HUDEP-2 (cell line): ENCODE results near the gene CPSF3.
A peak's percentile ranks its signal among the peaks of the same experiment; 100 is the strongest.

Experiments used
- DNase-seq, 76 experiments: peaks; one replicate each; lab custom pipeline; 2025; ENCODE audit not compliant: unreplicated experiment in 76 of 76; lab: John Stamatoyannopoulos, UW

Gene CPSF3

DNA sequence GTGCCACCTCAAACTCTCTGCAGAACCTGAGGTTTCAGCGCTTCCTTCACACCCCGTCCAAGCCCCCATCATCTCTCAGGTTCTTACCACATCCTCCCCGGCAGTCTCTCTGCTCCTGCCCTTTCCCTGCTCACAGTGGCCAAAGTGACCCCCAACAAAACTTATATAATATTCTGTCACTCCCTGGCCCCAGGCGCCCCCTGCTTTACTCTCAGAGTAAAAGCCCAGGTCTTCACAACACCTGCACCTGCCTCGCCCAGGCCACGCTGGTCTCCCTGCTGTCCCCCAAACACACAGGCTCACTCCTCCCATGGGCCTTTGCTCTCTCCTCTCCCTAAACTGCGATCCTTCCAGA lies 6.5 kb upstream of the CPSF3 start:
- no peak for DNase-seq

DNA sequence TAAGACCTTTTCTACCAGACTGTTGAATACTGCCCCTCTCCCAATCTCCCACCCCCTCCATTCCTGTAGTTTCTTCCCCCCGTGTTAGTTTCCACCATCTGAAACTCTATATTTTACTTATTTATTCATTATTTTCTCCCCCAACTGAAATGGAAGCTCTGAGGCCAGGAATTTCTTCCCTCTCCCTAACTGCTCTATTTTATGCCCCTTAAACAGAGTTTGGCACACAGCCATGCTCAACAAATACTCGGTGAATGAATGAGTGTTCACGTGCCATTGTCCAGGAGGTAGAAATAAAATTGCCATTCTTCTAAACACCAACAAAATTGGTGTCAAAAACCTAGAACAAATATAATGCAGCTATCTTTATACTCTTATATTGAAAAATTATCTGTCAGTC lies 5.7 kb upstream of the CPSF3 start:
- no peak for DNase-seq

GRCh38 chr2:9418746-9419145 lies 4.7 kb upstream of the CPSF3 start:
- no peak for DNase-seq

GRCh38 chr2:9419541-9419940 lies 3.9 kb upstream of the CPSF3 start:
- DNase-seq: no peak

GRCh38 chr2:9420495-9420894 lies 3.0 kb upstream of the CPSF3 start:
- no peak for DNase-seq

DNA sequence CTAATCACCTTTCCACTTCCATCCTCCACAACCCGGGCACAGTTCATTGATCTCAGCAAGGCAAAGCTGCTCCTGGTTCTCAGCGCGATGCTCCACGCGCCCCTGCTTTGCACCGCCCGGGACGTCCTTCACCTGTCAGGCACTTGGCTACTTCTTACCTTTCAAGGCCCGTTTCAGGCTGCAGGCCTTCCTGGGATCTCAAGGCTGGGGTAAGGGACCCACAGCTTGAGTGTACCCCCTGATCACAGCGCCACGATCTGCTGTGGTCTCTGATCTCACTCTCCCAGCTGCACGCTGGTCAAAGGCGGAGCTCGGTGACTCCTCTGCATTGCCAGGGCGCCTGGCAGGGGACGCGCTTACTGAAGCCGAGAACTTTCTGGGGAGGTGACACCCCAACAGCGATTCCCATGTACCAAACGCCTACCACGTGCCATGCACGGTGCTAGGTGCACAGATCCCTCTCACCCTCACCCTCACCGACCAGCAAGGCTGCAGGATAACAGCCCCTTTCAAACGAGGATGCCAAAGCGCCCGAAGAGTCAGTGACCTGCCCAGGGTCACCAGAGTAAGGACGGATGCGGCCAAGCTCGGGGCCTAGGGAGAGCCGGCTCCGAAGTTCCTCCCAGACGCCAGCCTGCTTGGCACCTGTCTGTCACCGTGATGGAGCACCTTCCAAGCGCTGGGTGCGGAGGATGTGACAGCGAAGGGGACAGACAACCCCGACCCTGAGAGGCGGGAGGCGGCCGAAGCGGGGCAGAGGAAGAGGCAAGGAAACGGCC lies 944 bp upstream of the CPSF3 start:
- DNase-seq: peak in 52 of 76 experiments; percentile 5 to 62 (median 32)

- peak in 5 of 76 experiments; percentile 3 to 47 (median 34) for DNase-seq
These were observed 443 bp downstream of the CPSF3 start for GRCh38 chr2:9423922-9424272.

GRCh38 chr2:9424447-9425164 lies 1.2 kb downstream of the CPSF3 start:
- no peak for DNase-seq

GRCh38 chr2:9428965-9429577 lies 5.6 kb downstream of the CPSF3 start:
- no peak for DNase-seq

- DNase-seq: no peak
These were observed 7.2 kb downstream of the CPSF3 start for GRCh38 chr2:9430316-9431293.

DNA sequence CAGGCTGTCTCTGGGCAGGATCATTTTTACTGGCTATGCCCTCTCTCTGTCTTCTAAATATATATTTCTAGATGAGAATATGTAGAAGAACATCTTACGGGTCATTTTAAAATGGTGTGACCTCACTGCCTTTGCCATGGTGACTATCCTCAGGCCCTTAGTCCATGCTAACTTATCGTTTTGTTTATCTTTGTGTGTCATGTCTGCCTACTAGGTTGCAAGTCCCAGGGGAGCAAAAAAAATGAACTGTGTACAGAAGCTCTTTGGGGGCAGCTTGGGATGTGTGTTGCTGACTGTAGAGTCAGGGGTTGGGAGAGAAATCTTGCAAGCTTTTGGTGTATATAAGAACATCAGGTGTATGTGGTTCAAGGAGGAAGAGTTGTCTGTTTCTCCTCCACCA lies 11.0 kb downstream of the CPSF3 start:
- no peak for DNase-seq

DNA sequence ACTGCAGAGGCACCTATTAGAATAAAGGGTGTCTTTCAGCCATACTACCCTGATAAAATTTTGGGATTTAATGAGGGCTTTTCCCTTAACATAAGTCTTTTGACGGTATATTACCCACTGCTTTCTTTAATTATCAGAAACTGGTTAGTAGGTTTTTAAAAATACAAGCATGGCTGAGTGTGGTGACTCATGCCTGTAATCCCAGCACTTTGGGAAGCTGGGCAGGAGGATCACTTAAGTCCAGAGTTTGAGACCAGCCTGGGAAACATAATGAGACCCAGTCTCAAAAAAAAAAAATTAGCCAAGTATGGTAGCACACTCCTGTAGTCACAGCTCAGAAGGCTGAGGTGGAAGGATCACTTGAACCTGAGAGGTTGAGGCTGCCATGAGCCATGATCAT lies 16.1 kb downstream of the CPSF3 start:
- no peak for DNase-seq

DNA sequence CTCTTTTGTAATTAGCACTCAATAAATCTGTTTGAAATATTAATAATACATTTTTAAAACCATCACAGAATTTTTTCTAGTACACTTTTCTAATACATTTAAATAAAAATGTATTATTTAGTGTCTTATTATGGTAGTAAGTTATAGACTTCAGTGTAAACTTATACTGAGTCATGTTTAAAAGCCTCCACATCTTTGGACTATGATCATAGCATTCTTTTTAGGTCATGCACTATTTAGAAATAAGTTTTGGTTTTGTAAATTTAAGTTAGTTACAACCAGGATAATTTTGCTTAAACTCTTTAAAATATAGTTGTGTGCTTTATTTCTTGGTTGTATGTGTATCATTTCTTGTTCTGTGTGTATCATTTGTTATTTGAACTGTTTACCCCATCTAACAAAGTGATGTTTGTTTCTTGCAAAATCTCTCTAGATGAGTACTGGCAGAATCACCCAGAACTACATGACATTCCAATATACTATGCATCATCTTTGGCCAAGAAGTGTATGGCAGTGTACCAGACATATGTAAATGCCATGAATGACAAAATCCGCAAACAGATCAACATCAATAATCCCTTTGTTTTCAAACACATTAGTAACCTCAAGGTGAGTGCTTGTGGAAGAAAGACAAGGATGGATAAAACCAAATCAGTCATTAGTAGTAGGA lies 16.7 kb downstream of the CPSF3 start:
- DNase-seq: no peak

DNA sequence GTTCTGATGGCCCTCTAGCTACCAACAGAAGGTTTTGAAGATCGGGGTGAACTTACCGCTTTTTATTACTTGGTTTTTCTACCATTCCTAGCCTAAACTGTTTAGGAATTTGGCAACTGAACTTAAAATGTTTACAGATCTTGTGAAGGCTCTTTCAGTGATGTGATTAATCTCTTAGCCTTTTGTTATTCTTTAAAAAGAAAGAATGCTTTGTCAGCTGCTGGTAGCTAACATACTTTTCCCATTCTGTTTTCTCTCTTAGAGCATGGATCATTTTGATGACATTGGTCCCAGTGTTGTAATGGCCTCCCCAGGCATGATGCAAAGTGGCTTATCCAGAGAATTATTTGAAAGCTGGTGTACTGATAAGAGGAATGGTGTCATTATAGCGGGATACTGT lies 18.1 kb downstream of the CPSF3 start:
- no peak for DNase-seq

DNA sequence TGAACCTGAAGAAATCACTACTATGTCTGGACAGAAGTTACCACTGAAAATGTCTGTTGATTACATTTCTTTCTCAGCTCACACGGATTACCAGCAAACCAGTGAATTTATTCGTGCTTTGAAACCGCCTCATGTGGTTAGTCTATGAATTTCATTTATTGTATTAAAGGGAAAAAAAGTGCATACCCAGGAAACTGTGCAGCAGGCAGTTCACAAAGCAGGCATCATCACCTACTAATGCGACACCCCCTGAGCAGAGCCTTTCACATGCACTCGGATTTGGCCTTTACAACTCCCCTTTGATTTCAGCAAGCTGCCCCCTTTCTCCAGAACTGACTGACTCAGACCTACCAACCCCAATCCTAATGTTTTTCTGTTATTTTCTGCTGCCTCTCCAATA lies 20.1 kb downstream of the CPSF3 start:
- DNase-seq: no peak

- no peak for DNase-seq
These were observed 21.6 kb downstream of the CPSF3 start for GRCh38 chr2:9445089-9445488.

GRCh38 chr2:9451231-9451630 lies 27.8 kb downstream of the CPSF3 start:
- DNase-seq: no peak

DNA sequence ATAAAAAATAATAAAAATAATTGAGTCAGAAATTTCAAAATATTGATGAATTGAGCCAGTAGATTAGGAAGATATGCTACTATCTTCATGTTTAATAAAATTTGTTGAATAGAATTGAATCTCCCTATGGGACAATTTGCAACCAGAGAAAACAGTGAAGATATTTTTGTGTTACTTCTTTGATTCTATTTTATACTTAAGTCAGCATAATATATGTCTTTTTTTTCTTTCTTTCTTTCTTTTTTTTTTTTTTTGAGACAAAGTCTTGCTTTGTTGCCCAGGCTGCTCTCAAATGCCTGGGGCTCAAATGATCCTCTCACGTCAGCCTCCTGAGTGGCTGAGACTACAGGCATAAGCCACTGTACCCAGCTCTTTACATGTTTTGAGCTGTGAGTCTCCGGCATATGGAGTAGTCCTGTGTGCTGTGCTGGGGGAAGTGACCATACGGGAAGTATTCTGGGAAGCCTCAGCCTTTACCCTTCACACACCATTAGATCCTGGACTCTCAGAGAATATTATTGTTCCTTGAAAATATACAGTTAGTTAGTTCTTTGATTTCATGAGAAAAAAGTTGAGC lies 37.1 kb downstream of the CPSF3 start:
- no peak for DNase-seq

GRCh38 chr2:9461079-9461478 lies 37.6 kb downstream of the CPSF3 start:
- no peak for DNase-seq

DNA sequence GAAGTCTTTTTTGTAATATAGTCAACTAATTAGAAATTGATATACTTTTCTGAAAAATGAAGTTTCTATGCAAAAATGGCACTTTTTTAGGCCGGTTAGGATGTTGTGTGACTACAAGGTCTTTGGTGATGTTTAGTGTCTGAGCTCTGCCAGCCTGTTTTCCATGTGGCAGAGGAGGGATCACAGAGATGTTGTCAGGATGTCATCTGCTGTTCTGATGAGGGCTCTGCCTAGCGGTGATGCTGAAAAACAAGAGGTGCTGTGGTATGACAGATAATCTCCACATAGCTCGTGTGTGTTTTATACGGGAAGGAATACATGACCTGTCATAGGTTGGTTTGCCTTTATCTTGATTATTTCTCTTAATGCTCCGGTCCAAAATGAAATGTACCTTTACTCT lies 38.9 kb downstream of the CPSF3 start:
- DNase-seq: no peak
